CD4-positive, alpha-beta T cell treated with Interleukin-17A for 4 hours (primary cell): ENCODE measurements around the gene BCAR1.

Experiments
- DNase-seq: peaks from one replicate; pipeline ENCODE4 v3.0.0-alpha.2; 2020; ENCODE audit warnings: mixed read lengths

The BCAR1 gene

DNA sequence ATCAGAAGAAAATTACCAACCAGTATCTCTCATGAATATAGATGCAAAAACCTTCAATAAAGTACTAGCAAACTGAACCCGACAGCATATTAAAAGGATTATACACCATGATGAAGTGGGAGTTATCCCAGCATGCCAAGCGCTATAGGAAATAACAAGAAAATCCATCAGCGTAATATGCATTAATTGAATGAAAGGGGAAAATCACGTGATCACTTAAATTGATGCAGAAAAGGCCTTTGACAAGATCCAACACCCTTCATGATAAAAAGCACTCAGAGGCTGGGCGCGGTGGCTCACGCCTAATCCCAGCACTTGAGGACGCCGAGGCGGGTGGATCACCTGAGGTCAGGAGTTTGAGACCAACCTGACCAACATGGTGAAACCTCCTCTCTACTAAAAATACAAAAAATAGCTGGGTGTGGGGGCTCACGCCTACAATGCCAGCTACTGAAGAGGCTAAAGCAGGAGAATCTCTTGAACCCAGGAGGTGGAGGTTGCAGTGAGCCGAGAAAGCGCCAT is 49.3 kb downstream of the BCAR1 start:
- no peak for DNase-seq

DNA sequence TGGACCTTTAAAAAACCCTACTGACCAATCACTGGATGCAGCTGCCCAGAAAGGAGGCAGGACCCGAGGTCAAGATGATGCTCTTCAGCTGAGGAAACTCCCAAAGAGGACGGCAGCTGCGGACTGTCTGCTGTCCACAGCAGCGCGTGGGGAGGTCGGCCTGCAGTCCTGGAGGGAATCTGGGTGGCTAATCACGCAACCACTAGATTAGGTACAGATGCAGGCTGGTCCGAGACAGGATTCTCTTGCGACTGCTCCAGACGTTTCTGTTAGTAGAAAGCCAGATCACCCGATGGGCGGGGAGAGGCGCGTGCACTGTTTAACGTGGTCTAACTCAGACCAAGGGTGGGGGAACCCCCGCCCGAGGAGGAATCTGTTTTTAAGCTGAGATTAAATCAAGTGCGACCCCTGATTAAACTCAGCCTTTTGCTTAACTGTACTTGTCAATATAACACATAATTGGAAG is 53.3 kb downstream of the BCAR1 start:
- no peak for DNase-seq

DNA sequence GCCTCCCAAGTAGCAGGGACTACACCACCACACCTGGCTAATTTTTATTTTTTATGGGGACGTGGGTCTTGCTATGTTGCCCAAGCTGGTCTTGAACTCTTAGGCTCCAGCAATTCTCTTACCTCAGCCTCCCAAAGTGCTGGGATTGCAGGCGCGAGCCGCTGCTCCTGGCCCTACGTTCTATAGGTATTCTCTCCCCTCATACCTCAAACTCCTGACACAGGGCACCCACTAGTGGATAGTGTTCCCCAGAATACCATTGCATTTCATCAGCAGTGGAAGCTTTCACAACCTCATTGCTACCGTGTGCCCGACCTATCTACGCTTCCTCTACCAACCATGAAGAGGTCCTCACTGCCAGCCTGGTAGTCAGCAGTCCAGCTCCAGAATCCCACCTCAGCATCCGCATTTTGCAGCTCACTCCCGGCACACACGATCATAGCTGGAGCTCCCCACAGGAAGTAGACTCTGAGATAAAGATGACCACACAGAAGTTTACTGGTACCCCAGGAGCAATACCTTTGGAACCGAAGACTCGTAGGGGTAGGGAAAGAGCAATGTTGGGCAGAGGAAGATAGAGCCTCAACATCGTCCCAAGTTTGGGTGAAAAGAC is 53.8 kb downstream of the BCAR1 start:
- no peak for DNase-seq

DNA sequence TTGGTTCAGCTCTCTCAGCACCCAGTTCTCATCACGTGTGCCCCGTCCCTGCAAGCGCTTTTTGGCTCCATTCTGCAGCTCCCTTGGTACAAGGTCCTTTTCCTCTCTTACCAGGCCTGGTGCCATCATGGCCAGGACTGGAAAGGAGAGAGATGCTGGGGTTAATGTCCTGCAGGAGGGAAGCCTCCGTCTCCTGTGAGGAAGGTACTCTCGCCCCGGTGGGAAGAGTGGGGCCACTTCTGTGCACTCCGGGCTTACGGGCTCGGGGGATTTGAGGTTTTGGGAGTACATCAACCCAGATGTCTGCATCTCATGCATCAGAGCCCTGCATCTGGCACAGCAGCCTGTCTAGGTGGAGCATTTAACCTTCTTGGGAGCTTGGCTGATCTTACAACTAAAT is 54.6 kb downstream of the BCAR1 start:
- no peak for DNase-seq

DNA sequence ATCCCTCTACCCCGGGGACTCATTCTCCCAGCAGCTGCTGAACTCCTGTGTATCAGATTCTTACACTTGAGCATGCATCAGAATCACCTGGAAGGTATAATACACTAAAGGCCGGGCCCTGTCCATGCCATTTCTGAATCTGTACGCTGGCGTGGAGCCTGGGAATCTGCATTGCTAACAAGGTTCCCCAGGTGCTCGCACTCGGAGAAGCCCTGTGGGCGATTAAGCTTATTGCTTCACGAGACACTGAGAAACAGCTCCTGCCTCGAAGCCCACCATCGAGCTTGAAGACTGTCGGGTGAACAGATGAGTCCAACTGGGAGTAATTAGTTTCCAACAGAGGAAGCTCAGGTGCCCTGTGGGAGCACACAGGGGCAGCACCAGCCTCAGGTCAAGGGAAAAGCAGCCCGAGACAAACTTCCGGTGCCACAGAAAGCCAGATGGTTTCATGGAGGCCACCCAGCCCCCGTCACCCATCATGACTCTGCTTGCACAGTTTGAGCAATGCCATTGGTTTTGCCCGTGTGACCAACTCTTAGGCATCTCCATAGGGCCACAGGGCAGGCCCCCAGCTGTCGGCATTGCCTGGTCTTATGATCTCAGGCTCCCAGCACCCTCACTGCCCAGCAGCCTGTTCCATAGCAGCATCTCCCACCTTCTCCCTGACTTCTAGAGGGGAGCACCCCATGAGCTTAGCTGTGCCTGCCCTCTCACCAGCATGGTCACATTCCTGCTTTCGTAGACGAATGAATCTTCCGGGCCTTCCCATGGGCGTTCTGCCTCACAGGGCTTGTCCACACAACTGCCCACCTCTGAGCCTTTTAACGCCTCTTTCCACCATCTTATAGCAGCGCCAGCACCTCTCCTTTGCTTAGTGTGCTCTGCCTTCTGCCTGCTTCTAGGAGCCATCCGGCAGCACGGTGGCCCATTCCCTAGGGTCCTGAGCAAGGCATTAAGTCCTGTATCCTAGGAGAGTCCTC is 55.3 kb downstream of the BCAR1 start:
- no peak for DNase-seq

DNA sequence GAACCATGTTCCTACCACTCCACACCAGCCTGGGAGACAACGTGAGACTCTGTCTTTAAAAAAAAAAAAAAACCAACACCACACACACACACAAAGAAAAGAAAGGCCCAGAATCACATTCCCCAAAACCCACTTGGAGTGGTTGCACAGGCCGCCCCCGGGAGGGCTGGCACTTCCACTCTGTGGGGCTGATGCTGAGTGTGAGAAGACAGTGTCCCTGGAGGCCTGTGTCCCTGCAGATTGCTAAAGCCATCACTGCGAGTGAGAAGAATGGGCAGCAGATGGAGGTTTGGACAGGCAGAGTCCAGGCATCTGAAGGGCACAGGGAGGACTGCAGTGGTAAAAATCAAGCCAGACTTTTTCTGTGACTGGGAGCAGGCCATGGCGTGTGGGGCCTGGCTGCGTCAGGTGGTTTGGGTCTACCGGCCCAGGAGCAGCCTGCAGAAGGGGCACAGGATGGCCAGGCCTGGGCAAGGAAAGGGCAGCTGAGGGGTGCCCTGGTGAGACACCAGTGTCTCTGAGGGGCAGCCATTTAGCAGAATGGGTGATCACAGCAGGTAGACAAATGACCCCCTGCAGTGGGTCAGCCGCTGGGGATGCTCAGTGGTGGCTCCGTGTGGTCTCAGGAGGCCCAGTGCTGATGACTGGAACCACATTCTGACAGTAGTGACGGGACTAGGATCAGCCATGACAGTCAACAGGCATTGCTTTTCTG is 57.5 kb downstream of the BCAR1 start:
- no peak for DNase-seq

DNA sequence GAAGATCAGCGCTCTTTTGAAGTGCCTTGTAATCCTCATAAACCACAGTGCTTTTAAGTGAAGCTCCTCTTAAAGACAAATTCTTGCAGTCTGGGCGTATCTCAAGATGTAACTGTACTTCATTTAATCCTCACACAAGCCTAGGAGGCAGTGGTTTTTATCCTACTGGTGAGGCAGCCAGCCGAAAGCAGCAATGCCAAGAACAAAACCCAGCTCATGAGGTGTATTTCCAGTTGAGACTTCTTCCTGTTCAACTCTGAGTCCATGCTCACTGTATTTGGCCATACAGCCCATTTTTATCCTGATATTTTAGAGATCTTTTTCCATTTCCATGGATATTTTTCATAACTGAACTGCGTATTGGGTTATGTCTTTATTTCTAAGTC is 58.2 kb downstream of the BCAR1 start:
- no peak for DNase-seq

DNA sequence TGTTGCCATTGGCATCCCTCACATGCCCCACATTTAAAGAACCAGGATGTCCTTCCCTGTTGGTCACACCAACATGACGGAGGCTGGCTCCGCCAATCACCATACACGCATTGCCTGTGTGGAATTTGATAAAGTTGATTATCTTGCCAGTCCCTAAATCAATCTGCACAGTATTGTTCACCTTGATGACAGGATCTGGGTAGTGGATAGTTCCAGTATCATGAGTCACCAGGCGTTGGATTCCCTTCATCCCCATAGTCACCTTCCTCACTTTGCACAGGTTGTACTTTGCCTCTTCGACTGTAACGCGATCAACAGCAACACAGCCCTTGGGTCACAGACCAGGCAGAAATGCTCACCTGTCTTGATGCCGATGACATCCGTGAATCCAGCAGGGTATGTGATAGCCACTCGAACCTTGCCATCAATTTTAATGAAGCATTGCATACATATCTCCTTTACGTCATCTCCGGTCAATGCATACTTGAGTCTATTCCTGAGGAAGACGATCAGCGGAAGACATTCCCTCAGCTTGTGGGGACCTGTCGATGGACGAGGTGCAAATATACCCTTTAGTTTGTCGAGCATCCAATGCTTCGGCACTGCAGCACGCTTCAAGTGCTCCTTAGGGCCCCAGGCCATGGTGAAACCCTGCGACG is 58.7 kb downstream of the BCAR1 start:
- no peak for DNase-seq

DNA sequence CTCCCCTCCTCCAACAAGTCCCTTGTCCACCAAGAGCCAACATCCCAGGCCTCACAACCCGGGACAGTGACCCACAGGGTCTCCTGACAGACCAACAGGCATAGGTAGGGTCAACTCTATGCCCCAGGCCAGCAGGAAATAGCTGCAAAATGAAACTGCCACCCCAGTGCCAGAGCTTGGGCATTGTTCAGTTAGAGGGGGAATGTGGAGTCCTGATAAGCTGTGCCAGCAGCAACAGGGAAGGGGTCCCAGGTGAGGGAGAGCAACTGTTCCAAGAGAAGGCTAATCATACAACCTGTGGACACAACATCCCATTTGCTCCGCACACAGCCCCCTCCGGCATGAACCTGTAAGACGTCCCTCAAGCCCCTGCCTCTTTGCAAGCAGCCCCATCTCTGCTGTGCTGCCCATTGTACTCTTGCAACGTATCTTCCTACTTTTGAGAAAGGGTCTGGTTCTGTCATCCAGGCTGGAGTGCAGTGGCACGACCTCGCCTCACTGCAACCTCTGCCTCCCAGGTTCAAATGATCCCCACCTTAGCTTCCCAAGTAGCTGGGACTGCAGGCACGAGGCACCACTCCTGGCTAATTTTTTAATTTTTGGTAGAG is 61.7 kb downstream of the BCAR1 start:
- no peak for DNase-seq

DNA sequence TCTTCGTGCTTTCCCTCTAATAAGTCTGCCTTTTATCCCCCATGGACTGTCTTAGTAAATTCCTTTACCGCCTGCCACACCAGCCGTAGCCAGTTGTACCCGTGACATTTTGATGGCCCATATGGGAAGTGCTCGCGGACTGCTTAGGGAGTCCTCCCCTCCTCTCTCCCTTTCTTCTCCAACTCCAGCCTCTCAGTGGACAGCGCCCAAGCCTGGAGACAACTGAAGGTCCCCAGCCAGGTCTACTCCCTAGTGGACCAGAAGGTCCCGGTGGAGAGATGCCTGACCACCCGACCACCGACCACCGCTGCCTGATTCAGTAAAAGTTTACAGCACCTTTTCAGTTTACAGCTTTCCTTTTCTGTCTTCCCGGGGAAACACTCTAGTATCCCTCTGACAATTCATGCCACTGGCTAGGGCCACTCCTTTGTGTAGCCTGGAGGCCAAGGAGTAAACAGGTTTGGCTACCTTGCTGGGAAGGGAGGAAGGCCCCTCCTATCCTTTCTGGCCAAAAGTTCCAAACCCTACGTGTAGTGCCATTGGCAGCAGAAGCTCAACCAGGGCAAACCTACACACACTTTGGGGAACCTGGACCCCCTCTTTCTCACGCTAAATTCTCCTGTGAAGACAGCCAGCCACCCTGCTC is 62.5 kb downstream of the BCAR1 start:
- no peak for DNase-seq

DNA sequence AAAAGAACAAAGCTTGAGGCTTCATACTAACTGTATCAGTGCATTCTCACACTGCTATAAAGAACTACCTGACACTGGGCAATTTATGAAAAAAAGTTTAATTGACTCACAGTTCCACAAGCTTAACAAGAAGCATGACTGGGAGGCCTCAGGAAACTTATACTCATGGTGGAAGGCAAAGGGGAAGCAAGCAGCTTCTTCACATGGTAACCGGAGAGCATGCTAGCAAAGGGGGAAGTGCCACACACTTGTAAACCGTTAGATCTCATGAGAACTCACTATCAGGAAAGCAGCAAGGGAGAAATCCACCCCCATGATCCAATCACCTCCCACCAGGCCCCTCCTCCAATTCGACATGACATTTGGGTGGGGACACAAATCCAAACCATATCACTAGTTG is 69.8 kb downstream of the BCAR1 start:
- DNase-seq: no peak

DNA sequence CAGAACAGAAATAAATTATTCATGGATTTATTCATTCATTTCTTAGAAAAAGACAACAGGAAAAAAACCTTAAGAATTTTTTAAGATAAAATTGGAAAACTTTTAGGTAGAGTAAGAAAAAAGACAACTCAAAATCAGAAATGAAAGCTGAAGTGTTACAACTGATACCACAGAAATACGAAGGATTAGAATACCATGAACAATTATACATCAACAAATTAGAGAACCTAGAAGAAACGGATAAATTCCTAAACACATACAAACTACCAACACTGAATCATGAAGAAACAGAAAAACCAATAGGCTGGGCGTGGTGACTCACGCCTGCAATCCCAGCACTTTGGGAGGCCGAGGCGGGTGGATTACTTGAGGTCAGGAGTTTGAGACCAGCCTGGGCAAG is 72.2 kb downstream of the BCAR1 start:
- DNase-seq: no peak
